HuH-7.5 (cell line): ENCODE data around the gene KCNK13.
A peak's percentile ranks its signal among the peaks of the same experiment; 100 is the strongest.
"Not testable (repeated sequence)": the region's sequence is repeated elsewhere in the genome, so short reads cannot be mapped to it uniquely, and the experiment has no call there.

Experiments
- DNase-seq: peaks from one replicate; pipeline ENCODE4 v3.0.0; 2011; ENCODE audit warnings: low spot score

The KCNK13 gene

GRCh38 chr14:90060965-90061684 lies 669 bp upstream of the KCNK13 start:
- DNase-seq: peak; percentile 31

- DNase-seq: no peak
Observed at GRCh38 chr14:90062127-90062794, 467 bp downstream of the KCNK13 start.

- DNase-seq: no peak
Observed at GRCh38 chr14:90062822-90063539, 1.2 kb downstream of the KCNK13 start.

- DNase-seq: no peak
Observed at GRCh38 chr14:90072350-90072749, 10.6 kb downstream of the KCNK13 start.

GRCh38 chr14:90079576-90079975 lies 17.8 kb downstream of the KCNK13 start:
- no peak for DNase-seq

GRCh38 chr14:90087433-90087832 lies 25.6 kb downstream of the KCNK13 start:
- DNase-seq: no peak

- DNase-seq: no peak
Observed at GRCh38 chr14:90088176-90088575, 26.4 kb downstream of the KCNK13 start.

- not testable (repeated sequence) for DNase-seq
Observed at GRCh38 chr14:90089486-90089885, 27.7 kb downstream of the KCNK13 start.

- no peak for DNase-seq
Observed at GRCh38 chr14:90091393-90091792, 29.6 kb downstream of the KCNK13 start.

- DNase-seq: no peak
Observed at GRCh38 chr14:90093942-90094595, 32.3 kb downstream of the KCNK13 start.

GRCh38 chr14:90095096-90095495 lies 33.3 kb downstream of the KCNK13 start:
- no peak for DNase-seq

- no peak for DNase-seq
Observed at GRCh38 chr14:90096566-90096965, 34.8 kb downstream of the KCNK13 start.

GRCh38 chr14:90103808-90104207 lies 42.0 kb downstream of the KCNK13 start:
- DNase-seq: no peak

- DNase-seq: no peak
Observed at GRCh38 chr14:90105756-90106155, 44.0 kb downstream of the KCNK13 start.

- no peak for DNase-seq
Observed at GRCh38 chr14:90107789-90108188, 46.0 kb downstream of the KCNK13 start.

GRCh38 chr14:90109858-90110257 lies 48.1 kb downstream of the KCNK13 start:
- no peak for DNase-seq

- no peak for DNase-seq
Observed at GRCh38 chr14:90111895-90112534, 50.2 kb downstream of the KCNK13 start.

- no peak for DNase-seq
Observed at GRCh38 chr14:90114554-90114953, 52.8 kb downstream of the KCNK13 start.

GRCh38 chr14:90115780-90116179 lies 54.0 kb downstream of the KCNK13 start:
- DNase-seq: no peak

GRCh38 chr14:90116444-90116843 lies 54.6 kb downstream of the KCNK13 start:
- DNase-seq: no peak

- no peak for DNase-seq
Observed at GRCh38 chr14:90118027-90118426, 56.2 kb downstream of the KCNK13 start.

- no peak for DNase-seq
Observed at GRCh38 chr14:90126260-90126659, 64.5 kb downstream of the KCNK13 start.
